Activated CD8-positive, alpha-beta T cell treated with anti-CD3 and anti-CD28 coated beads for 36 hours (primary cell): ENCODE measurements around the gene ARHGAP31. TPM values are rescaled to one million over a fixed set of nuclear protein-coding genes. Genes with fewer than 3 reads are reported as not detected.

ENCODE experiments used
- ATAC-seq: fragments of 200-7000 bp; cut with Tn5 transposase; one replicate; pipeline ENCODE4 v1.10.0; 2021; ENCODE audit warnings: mild to moderate bottlenecking, moderate library complexity
- CTCF ChIA-PET: fragments of 350-600 bp; sonication (Branson Sonifier 250); formaldehyde crosslinking; loops from one replicate; lab custom pipeline; 2021; ENCODE audit warnings: antibody characterized with exemption; lab: Charles Lee
- POLR2A ChIA-PET: fragments of 350-600 bp; sonication (Branson Sonifier 250); formaldehyde crosslinking; loops from one replicate; lab custom pipeline; 2021; ENCODE audit warnings: antibody characterized with exemption; lab: Charles Lee
- DNase-seq: peaks from one replicate; pipeline ENCODE4 v3.0.0-alpha.2; 2020
- H3K27ac Mint-ChIP-seq: one replicate; pipeline ENCODE4 v1.8.0; 2021; ENCODE audit warnings: mild to moderate bottlenecking, mixed read lengths
- H3K27me3 Mint-ChIP-seq: one replicate; pipeline ENCODE4 v1.8.0; 2021; ENCODE audit warnings: mixed read lengths
- H3K36me3 Mint-ChIP-seq: one replicate; pipeline ENCODE4 v1.8.0; 2021; ENCODE audit warnings: low read depth, mixed read lengths
- H3K4me1 Mint-ChIP-seq: one replicate; pipeline ENCODE4 v1.8.0; 2021; ENCODE audit warnings: low read depth, mixed read lengths
- H3K4me3 Mint-ChIP-seq: one replicate; pipeline ENCODE4 v1.8.0; 2021; ENCODE audit warnings: mild to moderate bottlenecking, moderate library complexity, mixed read lengths
- H3K9me3 Mint-ChIP-seq: one replicate; pipeline ENCODE4 v1.8.0; 2021; ENCODE audit warnings: mixed read lengths
- CTCF ChIP-seq: fragments of 200-600 bp; IDR thresholded peaks from one replicate; pipeline ENCODE4 v1.8.0; 2022; ENCODE audit warnings: antibody characterized with exemption, mild to moderate bottlenecking
- intact Hi-C: fragments of 100-400 bp; cut with micrococcal nuclease; formaldehyde crosslinking; loops from one replicate; pipeline ENCODE4 v1.10.0; 2022
- total RNA-seq, 2 experiments: library from RNA; stranded (reverse); gene quantifications; one replicate each; pipeline ENCODE4 v1.2.3, GENCODE V29; 2021

ARHGAP31 gene
- total RNA-seq, 2 experiments from 2014 or later, result 6.6 to 8.0 TPM

- H3K36me3 Mint-ChIP-seq, result no peaks in the 10 kb centered on the region
- ChIA-PET CTCF (interaction anchor here (1.6 kb wide), 1 partner anchor 120 kb away, joined by 3 read pairs; the partner anchor contains the start of gene B4GALT4), POLR2A (interaction anchor here (1.3 kb wide), 1 partner anchor 10 kb away, joined by 3 read pairs; no protein-coding TSS in a partner anchor)
- H3K9me3 Mint-ChIP-seq, result no peaks in the 10 kb centered on the region
- H3K4me1 Mint-ChIP-seq, result no peaks in the 10 kb centered on the region
- no peak for TF ChIP-seq CTCF
- no peaks in the 10 kb centered on the region for H3K27me3 Mint-ChIP-seq
- H3K27ac Mint-ChIP-seq, result no peak overlapping the region
- no peak for ATAC-seq
- intact Hi-C loops, result no loop called here
- DNase-seq, result no peak
- no peak overlapping the region for H3K4me3 Mint-ChIP-seq
Measured at GRCh38 chr3:119360736-119361462, 66.7 kb downstream of the ARHGAP31 start.

DNA sequence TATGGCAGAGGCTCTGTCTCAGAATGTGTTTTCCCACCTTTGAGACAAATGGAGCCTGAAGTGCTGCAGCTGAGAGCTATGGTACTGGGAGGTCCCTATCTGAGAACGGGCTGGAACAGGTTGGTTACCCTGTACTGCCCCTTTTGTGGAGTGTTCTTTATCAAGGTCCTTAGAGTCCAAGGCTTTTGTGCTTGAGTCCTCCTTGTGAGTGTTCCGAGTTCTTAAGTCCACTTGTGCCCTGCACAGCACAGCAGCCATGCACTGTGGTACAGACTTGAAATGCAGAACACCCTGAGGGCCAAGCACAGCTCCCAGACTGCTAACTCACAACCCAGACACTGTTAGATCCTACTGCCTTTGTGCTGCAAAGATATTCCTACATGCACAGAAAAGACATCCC is 67.8 kb downstream of the ARHGAP31 start:
- CTCF ChIA-PET, result interaction anchor here (1.6 kb wide), 1 partner anchor 121 kb away, joined by 3 read pairs; the partner anchor contains the start of gene B4GALT4
- Mint-ChIP-seq H3K4me3 (no peak overlapping the region), H3K36me3 (peaks cover 1% of the 10 kb centered on the region), H3K27me3 (no peaks in the 10 kb centered on the region), H3K4me1 (no peaks in the 10 kb centered on the region), H3K9me3 (no peaks in the 10 kb centered on the region), H3K27ac (no peak overlapping the region)
- no peak for DNase-seq
- POLR2A ChIA-PET, result interaction anchor here (1.3 kb wide), 1 partner anchor 12 kb away, joined by 3 read pairs; no protein-coding TSS in a partner anchor
- intact Hi-C loops, result no loop called here
- no peak for TF ChIP-seq CTCF
- ATAC-seq, result no peak

DNA sequence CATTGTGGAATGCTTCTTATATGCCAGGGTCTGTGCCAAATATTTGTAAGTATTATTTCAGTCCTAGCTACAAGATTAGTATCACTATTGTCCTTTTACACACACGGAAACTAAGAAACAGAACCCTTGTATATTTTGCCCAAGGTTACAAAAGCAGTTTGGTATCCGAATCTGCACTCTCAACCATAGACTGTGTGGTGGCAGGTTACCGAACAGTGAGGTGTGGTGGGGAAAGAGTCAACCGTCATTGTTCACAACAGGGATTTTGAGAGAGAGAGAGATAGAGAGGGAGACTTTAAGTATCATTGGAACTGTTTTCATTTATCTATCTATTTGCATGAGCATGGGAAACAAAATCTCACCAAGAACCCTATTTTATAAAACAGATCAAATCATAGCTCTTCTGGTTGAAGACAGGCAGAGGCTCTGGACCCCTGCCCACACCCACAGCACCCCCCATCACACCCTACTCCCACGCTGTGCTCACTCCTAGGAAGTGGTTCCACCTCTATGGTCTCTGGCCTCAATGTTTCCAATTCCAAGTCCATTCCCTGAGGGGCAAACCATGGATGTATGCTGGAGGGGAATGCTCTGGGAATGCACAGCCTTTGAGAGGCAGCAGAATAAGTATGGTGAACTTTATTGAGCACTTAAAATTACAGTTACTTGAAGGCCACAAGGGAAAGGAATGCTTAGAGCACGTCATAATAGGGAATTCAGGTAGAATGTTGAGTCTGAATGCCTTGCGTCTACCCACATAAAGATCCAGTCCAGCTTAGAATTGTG is 69.0 kb downstream of the ARHGAP31 start:
- CTCF ChIA-PET, result interaction anchor here (1.0 kb wide), 1 partner anchor 478 kb away, joined by 3 read pairs; no protein-coding TSS in a partner anchor
- intact Hi-C loops, result no loop called here
- POLR2A ChIA-PET, result no interaction called here
- no peak overlapping the region for H3K4me3 Mint-ChIP-seq
- DNase-seq (no peak), ATAC-seq (no peak)
- TF ChIP-seq CTCF, result no peak
- no peaks in the 10 kb centered on the region for H3K9me3 Mint-ChIP-seq
- H3K27ac Mint-ChIP-seq, result no peak overlapping the region
- peaks cover 1% of the 10 kb centered on the region for H3K36me3 Mint-ChIP-seq
- no peaks in the 10 kb centered on the region for H3K4me1 Mint-ChIP-seq
- H3K27me3 Mint-ChIP-seq, result no peaks in the 10 kb centered on the region

DNA sequence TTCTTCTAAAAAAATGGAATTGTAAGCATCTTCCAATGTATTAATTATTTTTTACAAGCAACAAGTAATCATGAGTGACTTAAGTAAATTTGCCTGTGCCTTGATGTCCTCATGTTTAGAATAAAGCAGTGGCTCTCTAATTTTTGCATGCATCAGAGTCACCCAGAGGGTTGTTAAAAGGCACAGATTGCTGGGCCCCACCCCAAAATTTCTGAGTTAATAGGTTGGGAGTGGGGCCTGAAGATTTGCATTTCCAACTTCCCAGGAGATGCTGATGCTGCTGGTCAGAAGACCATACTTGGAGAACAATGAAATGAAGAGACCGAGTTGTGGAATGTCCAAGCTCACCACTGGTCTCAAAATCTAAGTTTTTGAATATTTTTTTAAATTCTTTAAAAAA is 70.2 kb downstream of the ARHGAP31 start:
- ChIA-PET POLR2A (no interaction called here), CTCF (no interaction called here)
- Mint-ChIP-seq H3K9me3 (no peaks in the 10 kb centered on the region), H3K27me3 (no peaks in the 10 kb centered on the region), H3K4me1 (no peaks in the 10 kb centered on the region), H3K27ac (no peak overlapping the region), H3K4me3 (no peak overlapping the region), H3K36me3 (peaks cover 4% of the 10 kb centered on the region)
- intact Hi-C loops, result no loop called here
- TF ChIP-seq CTCF, result no peak
- ATAC-seq (no peak), DNase-seq (no peak)
